ENCODE measurements around the gene TTC38. TPM values are rescaled to one million over a fixed set of nuclear protein-coding genes. Genes with fewer than 3 reads are reported as not detected.

TTC38 gene
- total RNA-seq, 1 experiment from 2014 or later, result 26.8 TPM

DNA sequence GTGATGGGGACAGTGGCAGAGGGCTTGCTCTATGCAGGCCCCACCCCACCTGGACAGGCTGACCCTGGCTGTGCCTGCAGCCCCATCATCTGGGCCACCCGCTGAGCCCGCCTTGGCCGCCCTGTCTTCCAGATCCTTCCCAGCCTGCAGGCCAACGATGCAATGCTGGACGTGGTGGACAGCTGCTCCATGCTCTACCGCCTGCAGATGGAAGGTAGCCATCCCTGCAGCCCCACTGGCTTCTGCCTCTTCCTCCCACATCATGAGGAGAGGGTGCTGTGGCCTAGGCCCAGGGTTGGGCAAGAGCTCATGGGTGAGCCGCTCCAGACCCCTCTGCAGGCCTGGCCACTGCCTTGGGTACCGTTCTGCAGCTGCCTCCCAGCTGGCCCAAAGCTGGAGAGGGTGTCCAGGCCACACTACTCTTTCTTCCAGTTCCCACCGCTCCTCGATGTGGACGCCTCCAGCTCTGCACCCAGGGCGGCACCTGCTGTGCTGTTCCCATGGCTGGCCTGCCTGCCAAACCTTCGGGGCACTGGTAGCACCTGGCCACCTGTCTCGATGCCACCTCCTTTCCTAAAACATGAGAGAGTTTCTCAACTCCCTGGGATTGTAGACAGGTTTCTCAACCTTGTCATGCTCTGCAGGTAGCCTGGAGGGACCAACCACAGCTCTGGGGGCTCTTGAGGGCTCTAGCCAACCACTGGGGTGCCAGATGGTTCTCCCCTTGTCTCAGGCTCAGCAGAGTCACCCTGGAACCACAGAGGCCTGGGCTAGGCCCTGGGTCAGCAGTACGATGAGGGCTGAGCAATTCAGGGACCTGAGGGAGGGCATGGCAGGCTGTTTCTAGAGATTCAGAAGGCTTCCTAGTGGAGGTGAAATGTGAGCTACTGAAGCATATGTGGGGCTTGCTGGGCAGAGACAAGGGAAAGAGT lies 19.4 kb downstream of the TTC38 start:
- Histone ChIP-seq H3K36me3 (ENCODE audit: low read depth, low read length) (no peaks in the 10 kb centered on the region; the same call in 1 of the 2 replicates), H3K27me3 (ENCODE audit: low read length) (no peaks in the 10 kb centered on the region), H3K4me3 (ENCODE audit: low read length) (no peak overlapping the region), H3K9me3 (ENCODE audit: low read length) (no peaks in the 10 kb centered on the region), H2AFZ (ENCODE audit: low read length) (no peak overlapping the region), H3K27ac (ENCODE audit: low read length) (no peak overlapping the region), H3F3A (ENCODE audit: low read length, unreplicated experiment) (no peaks in the 10 kb centered on the region), H3K9ac (ENCODE audit: low read length) (no peak overlapping the region), H3K9me2 (replicated peaks; ENCODE audit: low read length) (no peaks in the 10 kb centered on the region), H4K20me1 (ENCODE audit: low read length) (no peaks in the 10 kb centered on the region), H3K79me2 (ENCODE audit: low read length) (no peaks in the 10 kb centered on the region), H3K4me1 (ENCODE audit: insufficient read depth, low read length) (no peaks in the 10 kb centered on the region), H3K4me2 (ENCODE audit: low read length) (no peak overlapping the region)
- ATAC-seq (no peak), DNase-seq (no peak)
- BruUV-seq (replicated peaks), result no TSS peak
- ChIA-PET CTCF (no interaction called here), POLR2A (ENCODE audit: unreplicated experiment) (interaction anchor here (0.6 kb wide), 1 partner anchor 833 kb away, joined by 3 read pairs; no protein-coding TSS in a partner anchor)
- intact Hi-C loops (cut with micrococcal nuclease), result no loop called here
- TF ChIP-seq, protein P1, sequence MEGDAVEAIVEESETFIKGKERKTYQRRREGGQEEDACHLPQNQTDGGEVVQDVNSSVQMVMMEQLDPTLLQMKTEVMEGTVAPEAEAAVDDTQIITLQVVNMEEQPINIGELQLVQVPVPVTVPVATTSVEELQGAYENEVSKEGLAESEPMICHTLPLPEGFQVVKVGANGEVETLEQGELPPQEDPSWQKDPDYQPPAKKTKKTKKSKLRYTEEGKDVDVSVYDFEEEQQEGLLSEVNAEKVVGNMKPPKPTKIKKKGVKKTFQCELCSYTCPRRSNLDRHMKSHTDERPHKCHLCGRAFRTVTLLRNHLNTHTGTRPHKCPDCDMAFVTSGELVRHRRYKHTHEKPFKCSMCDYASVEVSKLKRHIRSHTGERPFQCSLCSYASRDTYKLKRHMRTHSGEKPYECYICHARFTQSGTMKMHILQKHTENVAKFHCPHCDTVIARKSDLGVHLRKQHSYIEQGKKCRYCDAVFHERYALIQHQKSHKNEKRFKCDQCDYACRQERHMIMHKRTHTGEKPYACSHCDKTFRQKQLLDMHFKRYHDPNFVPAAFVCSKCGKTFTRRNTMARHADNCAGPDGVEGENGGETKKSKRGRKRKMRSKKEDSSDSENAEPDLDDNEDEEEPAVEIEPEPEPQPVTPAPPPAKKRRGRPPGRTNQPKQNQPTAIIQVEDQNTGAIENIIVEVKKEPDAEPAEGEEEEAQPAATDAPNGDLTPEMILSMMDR (conservative IDR thresholded peaks at IDR 0.05; ENCODE audit: low read depth, low read length), result no peak
- no peak for TF ChIP-seq EZH2phosphoT487 (IDR thresholded peaks at IDR 0.05; ENCODE audit: borderline replicate concordance, low read length)
- TF ChIP-seq EZH2 (IDR thresholded peaks at IDR 0.05; ENCODE audit: low read length, unreplicated experiment), result no peak

DNA sequence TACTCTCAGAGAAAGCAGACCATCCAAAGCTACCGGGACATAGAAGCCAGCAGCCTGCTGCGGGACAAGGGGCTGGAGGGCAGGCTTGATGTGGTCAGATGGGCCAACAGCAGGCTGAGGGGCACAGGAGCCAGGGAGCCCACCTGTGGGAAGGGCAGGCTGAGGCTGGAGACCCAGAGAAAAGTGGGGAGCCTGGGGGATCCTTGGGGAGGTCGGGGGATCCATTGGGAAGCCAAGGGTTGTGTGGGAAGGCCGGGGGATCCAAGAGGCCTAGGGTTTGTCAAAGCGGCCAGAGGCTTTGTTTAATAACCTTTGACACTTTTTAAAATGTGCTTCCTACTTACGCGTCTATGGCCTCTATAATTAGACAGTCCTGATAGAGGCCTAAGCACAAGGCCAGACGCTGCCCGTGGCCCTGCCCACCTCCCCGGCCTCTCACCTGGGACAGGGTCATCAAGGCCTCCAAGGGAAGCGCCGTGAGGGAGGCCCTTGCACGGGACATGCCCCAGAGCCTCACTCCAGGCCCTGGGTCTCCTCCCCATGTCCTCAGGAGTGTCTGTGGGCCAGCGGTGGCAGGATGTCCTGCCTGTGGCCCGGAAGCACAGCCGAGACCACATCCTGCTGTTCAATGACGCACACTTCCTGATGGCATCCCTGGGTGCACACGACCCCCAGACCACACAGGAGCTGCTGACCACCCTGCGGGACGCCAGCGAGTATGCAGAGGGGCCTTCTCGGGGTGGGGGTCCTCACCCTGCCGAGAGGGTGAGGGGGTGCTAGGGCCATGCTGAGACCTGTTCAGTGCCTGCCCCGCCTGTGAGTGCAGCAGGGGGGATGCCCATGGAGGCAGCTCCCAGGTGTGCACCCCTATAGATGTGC lies 20.3 kb downstream of the TTC38 start:
- H3K9me2 ChIP-seq (replicated peaks; ENCODE audit: low read length), result no peaks in the 10 kb centered on the region
- H3K27ac ChIP-seq (ENCODE audit: low read length), result no peak overlapping the region
- H3K27me3 ChIP-seq (ENCODE audit: low read length), result no peaks in the 10 kb centered on the region
- ATAC-seq, result no peak
- no TSS peak for BruUV-seq (replicated peaks)
- POLR2A ChIA-PET (ENCODE audit: unreplicated experiment), result interaction anchor here (0.6 kb wide), 1 partner anchor 834 kb away, joined by 3 read pairs; no protein-coding TSS in a partner anchor
- no peaks in the 10 kb centered on the region for H3K4me1 ChIP-seq (ENCODE audit: insufficient read depth, low read length)
- DNase-seq, result no peak
- H3K36me3 ChIP-seq (ENCODE audit: low read depth, low read length), result no peaks in the 10 kb centered on the region; the same call in 1 of the 2 replicates
- H3F3A ChIP-seq (ENCODE audit: low read length, unreplicated experiment), result no peaks in the 10 kb centered on the region
- H2AFZ ChIP-seq (ENCODE audit: low read length), result no peak overlapping the region
- TF ChIP-seq, protein P1 (conservative IDR thresholded peaks at IDR 0.05; ENCODE audit: low read depth, low read length), result no peak
- TF ChIP-seq EZH2phosphoT487 (IDR thresholded peaks at IDR 0.05; ENCODE audit: borderline replicate concordance, low read length) (no peak), EZH2 (IDR thresholded peaks at IDR 0.05; ENCODE audit: low read length, unreplicated experiment) (no peak)
- no peak overlapping the region for H3K4me2 ChIP-seq (ENCODE audit: low read length)
- H3K79me2 ChIP-seq (ENCODE audit: low read length), result no peaks in the 10 kb centered on the region
- H3K4me3 ChIP-seq (ENCODE audit: low read length), result no peak overlapping the region
- CTCF ChIA-PET, result no interaction called here
- H3K9ac ChIP-seq (ENCODE audit: low read length), result no peak overlapping the region
- no peaks in the 10 kb centered on the region for H3K9me3 ChIP-seq (ENCODE audit: low read length)
- intact Hi-C loops (cut with micrococcal nuclease), result no loop called here
- H4K20me1 ChIP-seq (ENCODE audit: low read length), result no peaks in the 10 kb centered on the region

Data from PC-3 (cell line).